Measurements from ENCODE around the gene TPM1. TPM values are rescaled to one million over a fixed set of nuclear protein-coding genes. Genes with fewer than 3 reads are reported as not detected.

TPM1 gene
- total and polyA plus RNA-seq, 5 donors = 6,360 to 10,076 (median 7,709) TPM

GRCh38 chr15:63016234-63016633, 26.3 kb upstream of the TPM1 start:
- ATAC-seq (no peak), DNase-seq (no peak)
- no peak overlapping the region for H3K27ac ChIP-seq (ENCODE audit: low read length)
- no peaks in the 10 kb centered on the region for H3K27me3 ChIP-seq (ENCODE audit: control insufficient read depth, insufficient read depth)
- WGBS = 94% methylated on average over 2 of the region's 2 CpGs
- no peaks in the 10 kb centered on the region for H3K9me3 ChIP-seq (ENCODE audit: control insufficient read depth, low read length)
- intact Hi-C loops (cut with DNase I) = no loop called here
- no peak overlapping the region for H3K4me3 ChIP-seq (ENCODE audit: low read length)
- peaks cover 5% of the 10 kb centered on the region for H3K4me1 ChIP-seq (ENCODE audit: control insufficient read depth, insufficient read depth, low read length)

GRCh38 chr15:63018639-63019038, 23.9 kb upstream of the TPM1 start:
- H3K27me3 ChIP-seq (ENCODE audit: control insufficient read depth, insufficient read depth) = no peaks in the 10 kb centered on the region
- peaks cover 5% of the 10 kb centered on the region for H3K4me1 ChIP-seq (ENCODE audit: control insufficient read depth, insufficient read depth, low read length)
- DNase-seq = no peak
- no peak overlapping the region for H3K27ac ChIP-seq (ENCODE audit: low read length)
- no peak overlapping the region for H3K4me3 ChIP-seq (ENCODE audit: low read length)
- WGBS = 98% methylated on average over 1 of the region's 1 CpG
- ATAC-seq = no peak
- H3K9me3 ChIP-seq (ENCODE audit: control insufficient read depth, low read length) = no peaks in the 10 kb centered on the region
- intact Hi-C loops (cut with DNase I) = no loop called here

DNA sequence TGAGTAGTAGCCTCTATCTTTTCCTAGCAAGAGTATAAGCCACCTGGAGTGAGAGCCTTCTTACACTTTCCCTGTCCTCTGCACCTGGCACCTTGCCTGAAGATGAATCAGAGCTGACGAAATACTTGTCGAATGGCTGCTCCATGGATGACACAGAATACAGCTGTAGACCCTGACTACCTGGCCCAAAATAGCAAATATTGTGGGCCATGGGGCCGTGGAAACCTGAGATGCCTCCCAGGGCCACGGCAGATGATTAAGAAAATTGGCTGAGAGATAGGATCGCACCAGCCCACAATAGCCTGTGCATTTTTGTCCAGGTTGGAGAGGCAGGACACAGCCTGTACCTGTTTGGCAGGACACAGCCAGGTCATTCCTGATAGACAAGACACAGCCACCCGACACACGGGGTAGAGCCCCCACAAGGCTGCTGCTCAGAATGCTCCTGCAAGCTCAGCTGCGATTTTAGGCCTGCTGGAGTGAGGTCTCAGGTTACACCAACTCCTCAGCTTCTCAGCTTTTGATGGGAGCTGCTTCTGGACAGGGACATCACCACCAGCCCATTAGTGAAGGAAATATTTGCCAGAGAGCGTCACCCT, 22.9 kb upstream of the TPM1 start:
- no peak overlapping the region for H3K4me3 ChIP-seq (ENCODE audit: low read length)
- DNase-seq = peak in 1 of 3 donors; percentile 16
- H3K27ac ChIP-seq (ENCODE audit: low read length) = no peak overlapping the region
- H3K9me3 ChIP-seq (ENCODE audit: control insufficient read depth, low read length) = no peaks in the 10 kb centered on the region
- H3K4me1 ChIP-seq (ENCODE audit: control insufficient read depth, insufficient read depth, low read length) = peaks cover 7% of the 10 kb centered on the region
- no peaks in the 10 kb centered on the region for H3K27me3 ChIP-seq (ENCODE audit: control insufficient read depth, insufficient read depth)
- no peak for ATAC-seq
- WGBS = 66% methylated on average over 9 of the region's 9 CpGs
- intact Hi-C loops (cut with DNase I) = no loop called here

- no peaks in the 10 kb centered on the region for H3K9me3 ChIP-seq (ENCODE audit: control insufficient read depth, low read length)
- WGBS = 85% methylated on average over 3 of the region's 3 CpGs
- H3K4me1 ChIP-seq (ENCODE audit: control insufficient read depth, insufficient read depth, low read length) = peaks cover 4% of the 10 kb centered on the region
- no peak overlapping the region for H3K27ac ChIP-seq (ENCODE audit: low read length)
- no peak overlapping the region for H3K4me3 ChIP-seq (ENCODE audit: low read length)
- H3K27me3 ChIP-seq (ENCODE audit: control insufficient read depth, insufficient read depth) = no peaks in the 10 kb centered on the region
- intact Hi-C loops (cut with DNase I) = no loop called here
- DNase-seq = no peak
- ATAC-seq = no peak
Measured at GRCh38 chr15:63020128-63020527, 22.4 kb upstream of the TPM1 start.

GRCh38 chr15:63020759-63021430, 21.7 kb upstream of the TPM1 start:
- DNase-seq (no peak), ATAC-seq (no peak)
- intact Hi-C loops (cut with DNase I) = no loop called here
- Histone ChIP-seq H3K4me1 (ENCODE audit: control insufficient read depth, insufficient read depth, low read length) (peaks cover 2% of the 10 kb centered on the region), H3K4me3 (ENCODE audit: low read length) (no peak overlapping the region), H3K27ac (ENCODE audit: low read length) (no peak overlapping the region), H3K9me3 (ENCODE audit: control insufficient read depth, low read length) (no peaks in the 10 kb centered on the region), H3K27me3 (ENCODE audit: control insufficient read depth, insufficient read depth) (no peaks in the 10 kb centered on the region)
- 84% methylated on average over 7 of the region's 7 CpGs for WGBS

DNA sequence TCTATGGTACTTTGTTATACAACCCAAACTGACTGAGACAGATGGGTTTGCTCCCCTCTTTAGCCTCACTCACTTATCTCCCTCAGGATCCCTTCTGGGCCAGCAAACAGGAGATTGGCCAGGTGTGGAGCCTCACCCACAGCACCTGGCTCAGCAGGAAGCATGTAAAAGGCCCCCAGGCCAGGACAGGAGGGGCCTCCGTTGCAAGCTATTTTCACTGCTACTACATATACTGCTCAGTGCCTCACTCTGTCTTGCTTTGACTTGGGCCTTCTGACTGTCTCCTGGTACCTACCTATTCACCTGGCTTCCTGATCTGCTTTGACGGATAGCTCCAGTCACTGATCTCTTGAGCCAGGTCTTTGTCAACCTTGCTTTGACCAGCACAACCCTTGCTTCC, 20.4 kb upstream of the TPM1 start:
- Histone ChIP-seq H3K27me3 (ENCODE audit: control insufficient read depth, insufficient read depth) (no peaks in the 10 kb centered on the region), H3K4me1 (ENCODE audit: control insufficient read depth, insufficient read depth, low read length) (peaks cover 2% of the 10 kb centered on the region), H3K27ac (ENCODE audit: low read length) (no peak overlapping the region), H3K4me3 (ENCODE audit: low read length) (no peak overlapping the region), H3K9me3 (ENCODE audit: control insufficient read depth, low read length) (no peaks in the 10 kb centered on the region)
- ATAC-seq (no peak), DNase-seq (no peak)
- WGBS = 94% methylated on average over 2 of the region's 2 CpGs
- intact Hi-C loops (cut with DNase I) = no loop called here

GRCh38 chr15:63022663-63023062, 19.9 kb upstream of the TPM1 start:
- ATAC-seq = no peak
- intact Hi-C loops (cut with DNase I) = no loop called here

DNA sequence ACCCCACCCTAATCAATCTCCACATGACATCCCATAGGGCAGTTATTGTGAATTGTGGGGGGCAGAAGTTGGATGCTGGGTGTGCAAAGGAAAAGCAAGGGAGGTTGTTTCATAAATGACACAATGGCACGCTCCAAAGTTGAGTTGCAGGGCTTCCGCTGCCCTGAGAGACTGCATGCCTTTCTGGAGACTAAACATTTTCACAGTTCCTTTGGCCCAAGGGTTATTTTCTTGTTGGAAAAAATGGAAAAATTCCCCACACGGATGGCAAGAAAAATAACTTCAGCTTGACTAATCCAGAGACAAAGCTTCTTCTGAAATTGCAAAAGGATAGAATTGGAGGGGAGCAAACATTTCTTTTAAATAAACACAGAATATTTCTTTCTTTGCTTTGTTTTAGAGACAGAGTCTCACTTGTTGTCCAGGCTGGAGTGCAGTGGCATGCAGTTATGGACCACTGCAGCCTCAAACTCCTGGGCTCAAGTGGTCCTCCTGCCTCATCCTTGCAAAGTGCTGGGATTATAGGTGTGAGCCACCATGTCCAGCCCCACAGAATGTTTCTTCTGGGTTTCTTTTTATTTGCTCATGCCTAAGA, 19.1 kb upstream of the TPM1 start:
- no peaks in the 10 kb centered on the region for H3K9me3 ChIP-seq (ENCODE audit: control insufficient read depth, low read length)

More at GRCh38 chr15:63022663-63023062, 19.9 kb upstream of the TPM1 start:
- H3K9me3 ChIP-seq (ENCODE audit: control insufficient read depth, low read length) = no peaks in the 10 kb centered on the region
- peaks cover 2% of the 10 kb centered on the region for H3K4me1 ChIP-seq (ENCODE audit: control insufficient read depth, insufficient read depth, low read length)
- no peak overlapping the region for H3K4me3 ChIP-seq (ENCODE audit: low read length)
- DNase-seq = no peak
- no peak overlapping the region for H3K27ac ChIP-seq (ENCODE audit: low read length)
- H3K27me3 ChIP-seq (ENCODE audit: control insufficient read depth, insufficient read depth) = no peaks in the 10 kb centered on the region

DNA sequence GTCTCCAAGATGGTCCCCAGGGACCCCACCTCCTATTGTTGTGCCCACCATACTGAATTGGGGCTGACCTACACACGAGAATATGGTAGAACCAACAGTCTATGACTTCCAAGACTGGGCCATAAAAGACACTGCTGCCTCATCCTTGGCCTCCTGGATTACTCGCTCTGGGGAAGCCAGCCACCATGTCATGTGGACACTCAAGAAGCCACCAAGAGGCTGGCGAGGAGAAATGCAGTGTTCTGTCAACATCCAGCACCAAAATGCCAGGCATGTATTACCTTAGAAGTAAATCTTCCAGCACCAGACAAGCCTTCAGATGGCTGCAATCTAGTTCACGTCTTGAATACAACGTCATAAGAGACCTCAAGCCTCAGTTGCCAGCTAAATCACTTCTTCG, 17.1 kb upstream of the TPM1 start:
- ATAC-seq (no peak), DNase-seq (no peak)
- Histone ChIP-seq H3K9me3 (ENCODE audit: control insufficient read depth, low read length) (no peaks in the 10 kb centered on the region), H3K4me3 (ENCODE audit: low read length) (no peak overlapping the region), H3K27ac (ENCODE audit: low read length) (no peak overlapping the region), H3K4me1 (ENCODE audit: control insufficient read depth, insufficient read depth, low read length) (peaks cover 2% of the 10 kb centered on the region), H3K27me3 (ENCODE audit: control insufficient read depth, insufficient read depth) (no peaks in the 10 kb centered on the region)
- 93% methylated on average over 6 of the region's 6 CpGs for WGBS
- intact Hi-C loops (cut with DNase I) = no loop called here

More for the DNA sequence above, 19.1 kb upstream of the TPM1 start:
- Histone ChIP-seq H3K4me3 (ENCODE audit: low read length) (no peak overlapping the region), H3K27me3 (ENCODE audit: control insufficient read depth, insufficient read depth) (no peaks in the 10 kb centered on the region), H3K4me1 (ENCODE audit: control insufficient read depth, insufficient read depth, low read length) (peaks cover 2% of the 10 kb centered on the region), H3K27ac (ENCODE audit: low read length) (peak overlapping the region; percentile 48)
- ATAC-seq = no peak
- intact Hi-C loops (cut with DNase I) = no loop called here
- WGBS = 50% methylated on average over 3 of the region's 3 CpGs
- no peak for DNase-seq

DNA sequence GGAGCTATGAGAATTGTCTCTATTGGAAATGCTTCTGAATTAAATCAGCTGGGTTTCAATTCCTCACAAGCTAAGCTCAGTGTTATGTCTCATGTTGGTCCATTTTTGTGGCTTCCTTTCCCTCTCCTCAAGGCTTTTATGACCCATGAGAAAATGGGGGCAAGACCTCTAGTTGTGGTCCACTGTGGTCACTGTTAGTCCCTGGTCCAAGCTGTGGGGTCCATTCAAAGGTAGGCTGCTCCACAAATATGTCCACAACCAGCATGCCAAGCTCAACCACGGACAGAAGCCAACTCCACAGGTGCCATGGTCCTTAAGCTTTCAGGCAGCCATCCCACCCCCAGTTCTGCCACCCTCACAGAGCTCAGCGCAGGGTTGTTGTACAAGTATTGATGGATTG, 14.9 kb upstream of the TPM1 start:
- WGBS = 85% methylated on average over 2 of the region's 2 CpGs
- H3K27ac ChIP-seq (ENCODE audit: low read length) = no peak overlapping the region
- no peaks in the 10 kb centered on the region for H3K9me3 ChIP-seq (ENCODE audit: control insufficient read depth, low read length)
- H3K4me3 ChIP-seq (ENCODE audit: low read length) = no peak overlapping the region
- H3K27me3 ChIP-seq (ENCODE audit: control insufficient read depth, insufficient read depth) = no peaks in the 10 kb centered on the region
- DNase-seq (no peak), ATAC-seq (no peak)
- H3K4me1 ChIP-seq (ENCODE audit: control insufficient read depth, insufficient read depth, low read length) = peaks cover 2% of the 10 kb centered on the region
- intact Hi-C loops (cut with DNase I) = no loop called here

DNA sequence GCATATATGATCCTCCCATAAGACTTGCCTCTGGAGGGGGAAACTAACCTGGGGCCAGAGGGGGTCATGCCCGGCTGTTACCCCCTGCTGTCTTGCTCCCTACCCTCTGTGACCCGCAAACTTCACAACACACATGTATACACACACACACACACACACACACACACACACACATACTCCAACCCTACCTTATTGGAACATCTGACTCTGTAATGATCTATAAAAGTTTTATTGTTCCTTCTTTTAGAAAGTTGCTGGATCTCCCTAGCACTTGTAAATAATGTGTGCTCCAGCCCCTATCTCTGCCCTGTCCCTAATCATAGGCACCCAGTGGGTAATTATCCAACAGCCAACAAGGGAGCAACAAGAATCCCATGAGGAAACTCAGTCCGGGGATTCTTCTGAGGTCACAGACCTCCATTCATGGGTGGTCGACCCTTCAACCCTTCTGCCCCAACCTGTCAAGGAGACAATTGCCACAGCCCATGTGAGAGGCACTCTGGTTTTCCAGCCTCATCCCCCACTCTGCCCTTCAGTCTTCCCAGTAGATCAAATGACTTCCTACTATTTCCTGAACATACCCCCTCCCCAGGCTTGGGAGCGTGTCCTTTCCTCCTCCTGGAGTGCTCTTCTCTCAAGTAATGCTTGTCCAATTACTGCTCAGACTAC, 14.0 kb upstream of the TPM1 start:
- intact Hi-C loops (cut with DNase I) = no loop called here
- Histone ChIP-seq H3K9me3 (ENCODE audit: control insufficient read depth, low read length) (no peaks in the 10 kb centered on the region), H3K4me3 (ENCODE audit: low read length) (no peak overlapping the region), H3K27ac (ENCODE audit: low read length) (no peak overlapping the region), H3K27me3 (ENCODE audit: control insufficient read depth, insufficient read depth) (no peaks in the 10 kb centered on the region), H3K4me1 (ENCODE audit: control insufficient read depth, insufficient read depth, low read length) (peaks cover 2% of the 10 kb centered on the region)
- DNase-seq (no peak), ATAC-seq (no peak)
- WGBS = 78% methylated on average over 5 of the region's 5 CpGs

All from right cardiac atrium (tissue), 5 donors.